Measurements from ENCODE around the gene ATG101.

Gene ATG101

GRCh38 chr12:52069327-52070184, at the start of gene ATG101:
ATG101 (plus strand) TSS chr12:52069978; CDS start chr12:52073651, 3,673 bp downstream.
- DNase-seq: peak; percentile 93

GRCh38 chr12:52020539-52021336, 49.0 kb upstream of the ATG101 start:
- DNase-seq: peak; percentile 72

GRCh38 chr12:52022841-52023181, 47.0 kb upstream of the ATG101 start:
- no peak for DNase-seq

- peak; percentile 90 for DNase-seq
These were observed 46.4 kb upstream of the ATG101 start for GRCh38 chr12:52023182-52023975.

- DNase-seq: no peak
These were observed 45.6 kb upstream of the ATG101 start for GRCh38 chr12:52023976-52024688.

- peak; percentile 66 for DNase-seq
These were observed 44.9 kb upstream of the ATG101 start for GRCh38 chr12:52024845-52025230.

- no peak for DNase-seq
These were observed 43.5 kb upstream of the ATG101 start for GRCh38 chr12:52026263-52026662.

GRCh38 chr12:52027085-52027843, 42.5 kb upstream of the ATG101 start:
- no peak for DNase-seq

- no peak for DNase-seq
These were observed 40.1 kb upstream of the ATG101 start for GRCh38 chr12:52029685-52030084.

GRCh38 chr12:52032446-52032803, 37.4 kb upstream of the ATG101 start:
- no peak for DNase-seq

- DNase-seq: peak; percentile 92
These were observed 36.9 kb upstream of the ATG101 start for GRCh38 chr12:52032804-52033445.

- no peak for DNase-seq
These were observed 36.2 kb upstream of the ATG101 start for GRCh38 chr12:52033446-52034140.

GRCh38 chr12:52035190-52035589, 34.6 kb upstream of the ATG101 start:
- DNase-seq: no peak

- DNase-seq: no peak
These were observed 33.9 kb upstream of the ATG101 start for GRCh38 chr12:52035926-52036325.

GRCh38 chr12:52036587-52037171, 33.1 kb upstream of the ATG101 start:
- DNase-seq: peak; percentile 95

- no peak for DNase-seq
These were observed 32.4 kb upstream of the ATG101 start for GRCh38 chr12:52037248-52037861.

GRCh38 chr12:52038447-52038846, 31.3 kb upstream of the ATG101 start:
- DNase-seq: no peak

GRCh38 chr12:52041035-52041434, 28.7 kb upstream of the ATG101 start:
- no peak for DNase-seq

GRCh38 chr12:52041695-52042123, 28.1 kb upstream of the ATG101 start:
- DNase-seq: peak; percentile 83

All from CD4-positive, alpha-beta T cell treated with Interleukin-10 for 1 hour (primary cell).